Calu3 (cell line): ENCODE measurements around the gene ACOT13. TPM values are rescaled to one million over a fixed set of nuclear protein-coding genes. Genes with fewer than 3 reads are reported as not detected.
"Not testable (repeated sequence)": the region's sequence is repeated elsewhere in the genome, so short reads cannot be mapped to it uniquely, and the experiment has no call there.

Experiments
- BruUV-seq: library from RNA; stranded (reverse); fragments of 400-500 nt; replicated peaks from 2 replicates; lab custom pipeline; 2021; lab: Mats Ljungman, UMichigan
- CTCF ChIA-PET: fragments of 300-600 bp; sonication (Branson Sonifier 250); formaldehyde crosslinking; loops from one replicate; lab custom pipeline; 2022; ENCODE audit warnings: antibody characterized with exemption; lab: Charles Lee
- DNase-seq: peaks from one replicate; pipeline ENCODE4 v3.0.0; 2022
- H3K27ac Mint-ChIP-seq: one replicate; pipeline ENCODE4 v1.8.0; 2022; ENCODE audit warnings: mixed read lengths; ENCODE audit not compliant: unreplicated experiment
- H3K27me3 Mint-ChIP-seq: one replicate; pipeline ENCODE4 v1.8.0; 2022; ENCODE audit warnings: mixed read lengths; ENCODE audit not compliant: unreplicated experiment
- H3K36me3 Mint-ChIP-seq: one replicate; pipeline ENCODE4 v1.8.0; 2022; ENCODE audit warnings: mild to moderate bottlenecking, moderate library complexity, mixed read lengths; ENCODE audit not compliant: insufficient read depth, unreplicated experiment
- H3K4me1 Mint-ChIP-seq: one replicate; pipeline ENCODE4 v1.8.0; 2022; ENCODE audit warnings: mild to moderate bottlenecking, low read depth, mixed read lengths; ENCODE audit not compliant: unreplicated experiment
- H3K4me3 Mint-ChIP-seq: one replicate; pipeline ENCODE4 v1.8.0; 2022; ENCODE audit warnings: mild to moderate bottlenecking, low read depth, moderate library complexity, mixed read lengths; ENCODE audit not compliant: unreplicated experiment
- H3K9me3 Mint-ChIP-seq: one replicate; pipeline ENCODE4 v1.8.0; 2022; ENCODE audit warnings: low read depth, mixed read lengths; ENCODE audit not compliant: unreplicated experiment
- CTCF ChIP-seq: fragments of 200-600 bp; IDR thresholded peaks from one replicate; pipeline ENCODE4 v1.8.0; 2022; ENCODE audit warnings: antibody characterized with exemption; ENCODE audit not compliant: unreplicated experiment
- intact Hi-C: fragments of 100-400 bp; cut with micrococcal nuclease; formaldehyde crosslinking; loops from one replicate; pipeline ENCODE4 v1.10.0; 2022; ENCODE audit not compliant: unreplicated experiment
- total RNA-seq: library from RNA; stranded (reverse); gene quantifications from 2 replicates; pipeline ENCODE4 v1.2.3, GENCODE V29; 2022

Gene ACOT13
- total RNA-seq, 1 experiment from 2014 or later = 78.9 TPM

- Mint-ChIP-seq H3K36me3 (peaks cover 4% of the 10 kb centered on the region), H3K27ac (no peak overlapping the region), H3K27me3 (no peaks in the 10 kb centered on the region), H3K4me3 (no peak overlapping the region), H3K4me1 (peaks cover 10% of the 10 kb centered on the region), H3K9me3 (peaks cover 8% of the 10 kb centered on the region)
- CTCF ChIA-PET = no interaction called here
- no peak for DNase-seq
- BruUV-seq = no TSS peak
- no peak for TF ChIP-seq CTCF
- intact Hi-C loops = no loop called here
Observed at GRCh38 chr6:24640166-24640565, 26.7 kb upstream of the ACOT13 start.

GRCh38 chr6:24640631-24641030 lies 26.2 kb upstream of the ACOT13 start:
- CTCF ChIA-PET, H3K27ac Mint-ChIP-seq, H3K36me3 Mint-ChIP-seq, intact Hi-C loops, DNase-seq, BruUV-seq, H3K27me3 Mint-ChIP-seq, H3K4me3 Mint-ChIP-seq, H3K9me3 Mint-ChIP-seq: not testable (repeated sequence)
- H3K4me1 Mint-ChIP-seq = peaks cover 14% of the 10 kb centered on the region

GRCh38 chr6:24642061-24642460 lies 24.8 kb upstream of the ACOT13 start:
- CTCF ChIA-PET = no interaction called here
- Mint-ChIP-seq H3K4me1 (peaks cover 28% of the 10 kb centered on the region), H3K27me3 (no peaks in the 10 kb centered on the region), H3K4me3 (no peak overlapping the region), H3K27ac (no peak overlapping the region), H3K36me3 (peaks cover 23% of the 10 kb centered on the region), H3K9me3 (peaks cover 4% of the 10 kb centered on the region)
- no peak for TF ChIP-seq CTCF
- no TSS peak for BruUV-seq
- intact Hi-C loops = no loop called here
- DNase-seq = no peak

GRCh38 chr6:24643920-24644319 lies 23.0 kb upstream of the ACOT13 start:
- peak; percentile 18 for DNase-seq
- no peaks in the 10 kb centered on the region for H3K27me3 Mint-ChIP-seq
- no peak overlapping the region for H3K4me3 Mint-ChIP-seq
- H3K9me3 Mint-ChIP-seq = peaks cover 4% of the 10 kb centered on the region
- TF ChIP-seq CTCF = no peak
- CTCF ChIA-PET = interaction anchor here (0.6 kb wide), 1 partner anchor 255 kb away, joined by 3 read pairs; no protein-coding TSS in a partner anchor
- intact Hi-C loops = loop anchor here (2.0 kb wide), 1 partner anchor 61 kb away; no protein-coding TSS in a partner anchor
- H3K36me3 Mint-ChIP-seq = peaks cover 23% of the 10 kb centered on the region
- no peak overlapping the region for H3K27ac Mint-ChIP-seq
- BruUV-seq = no TSS peak
- peaks cover 38% of the 10 kb centered on the region for H3K4me1 Mint-ChIP-seq

GRCh38 chr6:24644377-24644776 lies 22.5 kb upstream of the ACOT13 start:
- Mint-ChIP-seq H3K36me3 (peaks cover 23% of the 10 kb centered on the region), H3K27ac (no peak overlapping the region), H3K9me3 (peaks cover 2% of the 10 kb centered on the region), H3K4me1 (peaks cover 38% of the 10 kb centered on the region), H3K4me3 (no peak overlapping the region), H3K27me3 (no peaks in the 10 kb centered on the region)
- CTCF ChIA-PET = interaction anchor here (0.6 kb wide), 1 partner anchor 255 kb away, joined by 3 read pairs; no protein-coding TSS in a partner anchor
- TF ChIP-seq CTCF = no peak
- BruUV-seq = no TSS peak
- DNase-seq = no peak
- intact Hi-C loops = loop anchor here (2.0 kb wide), 1 partner anchor 62 kb away; no protein-coding TSS in a partner anchor
